ENCODE results near the gene MFSD12. TPM values are rescaled to one million over a fixed set of nuclear protein-coding genes. Genes with fewer than 3 reads are reported as not detected.
A peak's percentile ranks its signal among the peaks of the same experiment; 100 is the strongest.

MFSD12 gene
- total and polyA plus RNA-seq, 4 experiments from 2014 or later = 45.5 to 136 (median 91.3) TPM

GRCh38 chr19:3544058-3544376 is 13.4 kb downstream of the MFSD12 start:
- Histone ChIP-seq H3K36me3 (ENCODE audit: insufficient read depth, low read length) (peaks cover 9% of the 10 kb centered on the region), H3K9me3 (ENCODE audit: control insufficient read depth in 1 of 2, low read length in 2 of 2) (no peaks in the 10 kb centered on the region), H3K4me1 (ENCODE audit: insufficient read depth, low read length) (peaks cover 7% of the 10 kb centered on the region), H3K27me3 (ENCODE audit: insufficient read depth, low read length) (no peaks in the 10 kb centered on the region), H3K27ac (ENCODE audit: low read depth, low read length) (no peak overlapping the region), H3K4me3 (ENCODE audit: low read length in 2 of 2) (no peak overlapping the region)
- Mint-ChIP-seq H3K4me3 (no peak overlapping the region), H3K9me3 (no peaks in the 10 kb centered on the region), H3K27ac (no peak overlapping the region), H3K4me1 (peaks cover 5 to 12% (median 9%) of the 10 kb centered on the region in 4 donors), H3K27me3 (no peaks in the 10 kb centered on the region), H3K36me3 (peaks cover 9 to 20% of the 10 kb centered on the region in 2 donors)
- ChIA-PET CTCF (ENCODE audit: partially characterized antibody) (interaction anchor here (1.0 to 4.7 kb wide), 3 partner anchors 11 to 83 kb away, joined by 3 to 49 read pairs (median 4); partner anchors contain the start of gene MFSD12), POLR2A (ENCODE audit: partially characterized antibody) (interaction anchor here (2.6 kb wide), 1 partner anchor 12 kb away, joined by 39 read pairs; the partner anchor contains the start of gene MFSD12)
- DNase-seq = no peak
- intact Hi-C loops (cut with micrococcal nuclease) = no loop called here

GRCh38 chr19:3543150-3544057 is 14.0 kb downstream of the MFSD12 start:
- POLR2A ChIA-PET (ENCODE audit: partially characterized antibody) = interaction anchor here (1.8 to 2.6 kb wide), 2 partner anchors 12 to 14 kb away, joined by 9 to 39 read pairs; partner anchors contain the start of gene MFSD12

GRCh38 chr19:3539756-3540118 is 17.6 kb downstream of the MFSD12 start:
- intact Hi-C loops (cut with micrococcal nuclease) = no loop called here
- no peak for DNase-seq
- Histone ChIP-seq H3K36me3 (ENCODE audit: insufficient read depth, low read length) (peaks cover 9% of the 10 kb centered on the region), H3K9me3 (ENCODE audit: control insufficient read depth in 1 of 2, low read length in 2 of 2) (no peaks in the 10 kb centered on the region), H3K27me3 (ENCODE audit: insufficient read depth, low read length) (no peaks in the 10 kb centered on the region), H3K4me3 (ENCODE audit: low read length in 2 of 2) (no peak overlapping the region), H3K27ac (ENCODE audit: low read depth, low read length) (no peak overlapping the region), H3K4me1 (ENCODE audit: insufficient read depth, low read length) (no peaks in the 10 kb centered on the region)
- Mint-ChIP-seq H3K27ac (peak overlapping the region in 1 of 7 donors; percentile 62), H3K27me3 (no peaks in the 10 kb centered on the region), H3K4me3 (no peak overlapping the region), H3K4me1 (no peaks in the 10 kb centered on the region), H3K9me3 (no peaks in the 10 kb centered on the region), H3K36me3 (peaks cover 11 to 12% of the 10 kb centered on the region in 2 donors)
- ChIA-PET CTCF (ENCODE audit: partially characterized antibody) (no interaction called here), POLR2A (ENCODE audit: partially characterized antibody) (interaction anchor here (0.6 to 1.0 kb wide), 2 partner anchors 15 to 18 kb away, joined by 4 read pairs; no protein-coding TSS in a partner anchor)

More at GRCh38 chr19:3543150-3544057, 14.0 kb downstream of the MFSD12 start:
- Histone ChIP-seq H3K36me3 (ENCODE audit: insufficient read depth, low read length) (peaks cover 9% of the 10 kb centered on the region), H3K4me3 (ENCODE audit: low read length in 2 of 2) (no peak overlapping the region), H3K4me1 (ENCODE audit: insufficient read depth, low read length) (peaks cover 7% of the 10 kb centered on the region), H3K9me3 (ENCODE audit: control insufficient read depth in 1 of 2, low read length in 2 of 2) (no peaks in the 10 kb centered on the region), H3K27me3 (ENCODE audit: insufficient read depth, low read length) (no peaks in the 10 kb centered on the region), H3K27ac (ENCODE audit: low read depth, low read length) (no peak overlapping the region)
- no peak overlapping the region for H3K27ac Mint-ChIP-seq
- H3K36me3 Mint-ChIP-seq = peaks cover 9 to 14% of the 10 kb centered on the region in 2 donors
- intact Hi-C loops (cut with micrococcal nuclease) = no loop called here
- H3K4me3 Mint-ChIP-seq = no peak overlapping the region
- CTCF ChIA-PET (ENCODE audit: partially characterized antibody) = interaction anchor here (1.0 to 4.7 kb wide), 2 partner anchors 12 to 49 kb away, joined by 4 to 49 read pairs; partner anchors contain the start of gene MFSD12
- H3K9me3 Mint-ChIP-seq = no peaks in the 10 kb centered on the region
- H3K27me3 Mint-ChIP-seq = no peaks in the 10 kb centered on the region
- DNase-seq = no peak
- H3K4me1 Mint-ChIP-seq = peaks cover 5 to 12% (median 9%) of the 10 kb centered on the region in 4 donors

- H3K27me3 ChIP-seq (ENCODE audit: insufficient read depth, low read length) = no peaks in the 10 kb centered on the region
- Mint-ChIP-seq H3K4me1 (no peaks in the 10 kb centered on the region), H3K36me3 (peaks cover 12 to 17% of the 10 kb centered on the region in 2 donors), H3K27me3 (no peaks in the 10 kb centered on the region), H3K4me3 (no peak within 1 kb of the TSS), H3K9me3 (no peaks in the 10 kb centered on the region), H3K27ac (peak within 1 kb of the TSS in 3 of 7 donors; percentile 30 to 62 (median 57))
- no peak within 1 kb of the TSS for H3K4me3 ChIP-seq (ENCODE audit: low read length in 2 of 2)
- H3K9me3 ChIP-seq (ENCODE audit: control insufficient read depth in 1 of 2, low read length in 2 of 2) = no peaks in the 10 kb centered on the region
- H3K36me3 ChIP-seq (ENCODE audit: insufficient read depth, low read length) = peaks cover 14% of the 10 kb centered on the region
- intact Hi-C loops (cut with micrococcal nuclease) = no loop called here
- H3K27ac ChIP-seq (ENCODE audit: low read depth, low read length) = no peak within 1 kb of the TSS
- CTCF ChIA-PET (ENCODE audit: partially characterized antibody) = no interaction called here
- POLR2A ChIA-PET (ENCODE audit: partially characterized antibody) = interaction anchor here (0.6 to 1.5 kb wide), 5 partner anchors 8 to 19 kb away, joined by 3 to 4 read pairs (median 4); no protein-coding TSS in a partner anchor
- no peak for DNase-seq
- no peaks in the 10 kb centered on the region for H3K4me1 ChIP-seq (ENCODE audit: insufficient read depth, low read length)
Measured at GRCh38 chr19:3538965-3539755, 18.2 kb downstream of the MFSD12 start, which contains the start of gene TEKTIP1. TEKTIP1 (plus strand) TSS chr19:3539174; CDS start chr19:3539178, 4 bp downstream.

- Mint-ChIP-seq H3K27ac (peak overlapping the region in 2 of 7 donors; percentile 30 to 57), H3K27me3 (no peaks in the 10 kb centered on the region), H3K4me3 (no peak overlapping the region), H3K36me3 (peaks cover 14 to 21% of the 10 kb centered on the region in 2 donors), H3K9me3 (no peaks in the 10 kb centered on the region), H3K4me1 (no peaks in the 10 kb centered on the region)
- Histone ChIP-seq H3K9me3 (ENCODE audit: control insufficient read depth in 1 of 2, low read length in 2 of 2) (no peaks in the 10 kb centered on the region), H3K4me3 (ENCODE audit: low read length in 2 of 2) (no peak overlapping the region), H3K27me3 (ENCODE audit: insufficient read depth, low read length) (no peaks in the 10 kb centered on the region), H3K36me3 (ENCODE audit: insufficient read depth, low read length) (peaks cover 19% of the 10 kb centered on the region), H3K27ac (ENCODE audit: low read depth, low read length) (no peak overlapping the region), H3K4me1 (ENCODE audit: insufficient read depth, low read length) (no peaks in the 10 kb centered on the region)
- intact Hi-C loops (cut with micrococcal nuclease) = no loop called here
- ChIA-PET CTCF (ENCODE audit: partially characterized antibody) (no interaction called here), POLR2A (ENCODE audit: partially characterized antibody) (interaction anchor here (1.0 to 1.5 kb wide), 4 partner anchors 9 to 20 kb away, joined by 3 to 4 read pairs (median 4); no protein-coding TSS in a partner anchor)
- DNase-seq = no peak
Measured at GRCh38 chr19:3538258-3538929, 19.0 kb downstream of the MFSD12 start.

GRCh38 chr19:3537438-3538240 is 19.7 kb downstream of the MFSD12 start:
- H3K27me3 ChIP-seq (ENCODE audit: insufficient read depth, low read length) = no peaks in the 10 kb centered on the region
- Mint-ChIP-seq H3K9me3 (no peaks in the 10 kb centered on the region), H3K36me3 (peaks cover 14 to 24% of the 10 kb centered on the region in 2 donors), H3K27ac (peak overlapping the region in 1 of 7 donors; percentile 57), H3K4me1 (no peaks in the 10 kb centered on the region), H3K4me3 (no peak overlapping the region), H3K27me3 (no peaks in the 10 kb centered on the region)
- H3K36me3 ChIP-seq (ENCODE audit: insufficient read depth, low read length) = peaks cover 27% of the 10 kb centered on the region
- intact Hi-C loops (cut with micrococcal nuclease) = no loop called here
- POLR2A ChIA-PET (ENCODE audit: partially characterized antibody) = interaction anchor here (0.7 to 1.5 kb wide), 3 partner anchors 17 to 21 kb away, joined by 4 read pairs; no protein-coding TSS in a partner anchor
- H3K27ac ChIP-seq (ENCODE audit: low read depth, low read length) = no peak overlapping the region
- CTCF ChIA-PET (ENCODE audit: partially characterized antibody) = interaction anchor here (1.4 kb wide), 1 partner anchor 19 kb away, joined by 3 read pairs; the partner anchor contains the start of gene MFSD12
- no peaks in the 10 kb centered on the region for H3K4me1 ChIP-seq (ENCODE audit: insufficient read depth, low read length)
- H3K4me3 ChIP-seq (ENCODE audit: low read length in 2 of 2) = no peak overlapping the region
- no peaks in the 10 kb centered on the region for H3K9me3 ChIP-seq (ENCODE audit: control insufficient read depth in 1 of 2, low read length in 2 of 2)
- DNase-seq = no peak
